ENCODE results near the gene TBX2.
A peak's percentile ranks its signal among the peaks of the same experiment; 100 is the strongest.

Gene TBX2

GRCh38 chr17:61385577-61386236 is 13.9 kb upstream of the TBX2 start:
- no peak for DNase-seq (ENCODE audit: low read depth)
- no peak overlapping the region for H3K4me3 ChIP-seq (ENCODE audit: low read depth, low read length)

- DNase-seq (ENCODE audit: low read depth): no peak
- H3K4me3 ChIP-seq (ENCODE audit: low read depth, low read length): no peak overlapping the region
Observed at GRCh38 chr17:61386251-61386650, 13.4 kb upstream of the TBX2 start.

GRCh38 chr17:61387011-61387410 is 12.6 kb upstream of the TBX2 start:
- DNase-seq (ENCODE audit: low read depth): no peak
- H3K4me3 ChIP-seq (ENCODE audit: low read depth, low read length): no peak overlapping the region

GRCh38 chr17:61387511-61388305 is 11.9 kb upstream of the TBX2 start:
- DNase-seq (ENCODE audit: low read depth): no peak
- no peak overlapping the region for H3K4me3 ChIP-seq (ENCODE audit: low read depth, low read length)

- no peak for DNase-seq (ENCODE audit: low read depth)
Observed at GRCh38 chr17:61388561-61389356, 10.9 kb upstream of the TBX2 start.

GRCh38 chr17:61389670-61390478 is 9.8 kb upstream of the TBX2 start:
- no peak overlapping the region for H3K4me3 ChIP-seq (ENCODE audit: low read depth, low read length)
- no peak for DNase-seq (ENCODE audit: low read depth)

More at GRCh38 chr17:61388561-61389356, 10.9 kb upstream of the TBX2 start:
- no peak overlapping the region for H3K4me3 ChIP-seq (ENCODE audit: low read depth, low read length)

GRCh38 chr17:61390479-61390791 is 9.2 kb upstream of the TBX2 start:
- H3K4me3 ChIP-seq (ENCODE audit: low read depth, low read length): no peak overlapping the region
- no peak for DNase-seq (ENCODE audit: low read depth)

GRCh38 chr17:61391595-61392291 is 7.9 kb upstream of the TBX2 start:
- no peak overlapping the region for H3K4me3 ChIP-seq (ENCODE audit: low read depth, low read length)
- no peak for DNase-seq (ENCODE audit: low read depth)

- no peak overlapping the region for H3K4me3 ChIP-seq (ENCODE audit: low read depth, low read length)
- DNase-seq (ENCODE audit: low read depth): no peak
Observed at GRCh38 chr17:61392679-61393078, 7.0 kb upstream of the TBX2 start.

GRCh38 chr17:61393550-61393903 is 6.1 kb upstream of the TBX2 start:
- H3K4me3 ChIP-seq (ENCODE audit: low read depth, low read length): no peak overlapping the region
- DNase-seq (ENCODE audit: low read depth): no peak

- H3K4me3 ChIP-seq (ENCODE audit: low read depth, low read length): no peak overlapping the region
- no peak for DNase-seq (ENCODE audit: low read depth)
Observed at GRCh38 chr17:61393904-61394629, 5.6 kb upstream of the TBX2 start.

GRCh38 chr17:61394630-61395408 is 4.8 kb upstream of the TBX2 start:
- DNase-seq (ENCODE audit: low read depth): no peak
- H3K4me3 ChIP-seq (ENCODE audit: low read depth, low read length): no peak overlapping the region

GRCh38 chr17:61395409-61395982 is 4.1 kb upstream of the TBX2 start:
- DNase-seq (ENCODE audit: low read depth): no peak
- no peak overlapping the region for H3K4me3 ChIP-seq (ENCODE audit: low read depth, low read length)

- DNase-seq (ENCODE audit: low read depth): no peak
- peak overlapping the region; percentile 34 for H3K4me3 ChIP-seq (ENCODE audit: low read depth, low read length)
Observed at GRCh38 chr17:61395983-61396585, 3.6 kb upstream of the TBX2 start.

GRCh38 chr17:61396586-61397085 is 3.0 kb upstream of the TBX2 start:
- peak overlapping the region; percentile 34 for H3K4me3 ChIP-seq (ENCODE audit: low read depth, low read length)

GRCh38 chr17:61397086-61397842 is 2.4 kb upstream of the TBX2 start:
- H3K4me3 ChIP-seq (ENCODE audit: low read depth, low read length): peak overlapping the region; percentile 75
- no peak for DNase-seq (ENCODE audit: low read depth)

More at GRCh38 chr17:61396586-61397085, 3.0 kb upstream of the TBX2 start:
- no peak for DNase-seq (ENCODE audit: low read depth)

All from skeletal muscle cell (primary cell).